GM19455 (cell line): ENCODE results near the gene TMTC2.

Experiments
- ATAC-seq: cut with Tn5 transposase; IDR thresholded peaks from one replicate; pipeline ENCODE4 v1.9.1; 2021; ENCODE audit not compliant: unreplicated experiment

TMTC2 gene

GRCh38 chr12:82686168-82687020 lies at the start of gene TMTC2:
TMTC2 (plus strand) TSS chr12:82686906.
- ATAC-seq, result peak; percentile 86

GRCh38 chr12:82638324-82638723 lies 48.4 kb upstream of the TMTC2 start:
- ATAC-seq, result no peak

GRCh38 chr12:82644896-82645295 lies 41.8 kb upstream of the TMTC2 start:
- no peak for ATAC-seq

GRCh38 chr12:82645414-82645813 lies 41.3 kb upstream of the TMTC2 start:
- ATAC-seq, result no peak

- no peak for ATAC-seq
Measured at GRCh38 chr12:82647853-82648252, 38.9 kb upstream of the TMTC2 start.

GRCh38 chr12:82648259-82648909 lies 38.3 kb upstream of the TMTC2 start:
- ATAC-seq, result no peak

GRCh38 chr12:82650627-82651337 lies 35.9 kb upstream of the TMTC2 start:
- ATAC-seq, result no peak

GRCh38 chr12:82651489-82651888 lies 35.2 kb upstream of the TMTC2 start:
- no peak for ATAC-seq

- no peak for ATAC-seq
Measured at GRCh38 chr12:82652071-82652470, 34.6 kb upstream of the TMTC2 start.

- no peak for ATAC-seq
Measured at GRCh38 chr12:82655751-82656150, 31.0 kb upstream of the TMTC2 start.

- ATAC-seq, result no peak
Measured at GRCh38 chr12:82659343-82660207, 27.1 kb upstream of the TMTC2 start.

- no peak for ATAC-seq
Measured at GRCh38 chr12:82660541-82661325, 26.0 kb upstream of the TMTC2 start.

GRCh38 chr12:82663893-82664292 lies 22.8 kb upstream of the TMTC2 start:
- ATAC-seq, result no peak

- no peak for ATAC-seq
Measured at GRCh38 chr12:82665142-82665923, 21.4 kb upstream of the TMTC2 start.

- no peak for ATAC-seq
Measured at GRCh38 chr12:82666830-82667229, 19.9 kb upstream of the TMTC2 start.

- no peak for ATAC-seq
Measured at GRCh38 chr12:82671673-82672195, 15.0 kb upstream of the TMTC2 start.

- no peak for ATAC-seq
Measured at GRCh38 chr12:82672811-82673495, 13.8 kb upstream of the TMTC2 start.

- no peak for ATAC-seq
Measured at GRCh38 chr12:82673698-82674097, 13.0 kb upstream of the TMTC2 start.
